Uterus (tissue), 2 donors: ENCODE data around the gene PCDHGA4.

Experiments
- POLR2A ChIP-seq, 2 donors: fragments of 450-650 bp; IDR thresholded peaks; one replicate each; pipeline ENCODE4 v1.6.1; 2016; ENCODE audit warnings: antibody characterized with exemption in 2 of 2, mild to moderate bottlenecking in 1 of 2, moderate library complexity in 1 of 2
- TF ChIP-seq, protein P1 (sequence below), 4 experiments: fragments of 200-600 bp in 2 of 4; fragments of 450-650 bp in 2 of 4; sonication (generic) in 2 of 4; IDR thresholded peaks; one replicate each; pipeline ENCODE4 v1.5.1; 2016 to 2019; ENCODE audit warnings: antibody characterized with exemption in 4 of 4, mild to moderate bottlenecking in 2 of 4, moderate library complexity in 1 of 4

DNA sequence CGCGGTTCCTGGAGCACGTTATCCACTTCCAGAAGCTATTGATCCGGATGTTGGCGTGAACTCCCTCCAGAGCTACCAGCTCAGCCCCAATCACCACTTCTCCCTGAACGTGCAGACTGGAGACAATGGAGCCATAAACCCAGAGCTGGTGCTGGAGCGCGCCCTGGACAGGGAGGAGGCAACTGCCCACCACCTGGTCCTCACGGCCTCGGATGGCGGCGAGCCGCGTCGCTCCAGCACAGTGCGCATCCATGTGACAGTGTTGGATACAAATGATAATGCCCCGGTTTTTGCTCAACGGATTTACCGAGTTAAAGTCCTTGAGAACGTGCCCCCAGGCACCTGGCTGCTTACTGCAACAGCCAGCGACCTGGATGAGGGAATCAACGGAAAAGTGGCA is 48.6 kb downstream of the PCDHGA4 start:
- no peak for TF ChIP-seq POLR2A (IDR thresholded peaks at IDR 0.05)
- TF ChIP-seq, protein P1, sequence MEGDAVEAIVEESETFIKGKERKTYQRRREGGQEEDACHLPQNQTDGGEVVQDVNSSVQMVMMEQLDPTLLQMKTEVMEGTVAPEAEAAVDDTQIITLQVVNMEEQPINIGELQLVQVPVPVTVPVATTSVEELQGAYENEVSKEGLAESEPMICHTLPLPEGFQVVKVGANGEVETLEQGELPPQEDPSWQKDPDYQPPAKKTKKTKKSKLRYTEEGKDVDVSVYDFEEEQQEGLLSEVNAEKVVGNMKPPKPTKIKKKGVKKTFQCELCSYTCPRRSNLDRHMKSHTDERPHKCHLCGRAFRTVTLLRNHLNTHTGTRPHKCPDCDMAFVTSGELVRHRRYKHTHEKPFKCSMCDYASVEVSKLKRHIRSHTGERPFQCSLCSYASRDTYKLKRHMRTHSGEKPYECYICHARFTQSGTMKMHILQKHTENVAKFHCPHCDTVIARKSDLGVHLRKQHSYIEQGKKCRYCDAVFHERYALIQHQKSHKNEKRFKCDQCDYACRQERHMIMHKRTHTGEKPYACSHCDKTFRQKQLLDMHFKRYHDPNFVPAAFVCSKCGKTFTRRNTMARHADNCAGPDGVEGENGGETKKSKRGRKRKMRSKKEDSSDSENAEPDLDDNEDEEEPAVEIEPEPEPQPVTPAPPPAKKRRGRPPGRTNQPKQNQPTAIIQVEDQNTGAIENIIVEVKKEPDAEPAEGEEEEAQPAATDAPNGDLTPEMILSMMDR (IDR thresholded peaks at IDR 0.05) = no peak
